Left lobe of liver (tissue), 2 donors: ENCODE measurements around the gene MEF2C. TPM values are rescaled to one million over a fixed set of nuclear protein-coding genes. Genes with fewer than 3 reads are reported as not detected.
"Not testable (repeated sequence)": the region's sequence is repeated elsewhere in the genome, so short reads cannot be mapped to it uniquely, and the experiment has no call there.

Source experiments
- ATAC-seq: fragments of 200-7000 bp; cut with Tn5 transposase; one replicate; pipeline ENCODE4 v1.9.1; 2020; ENCODE audit warnings: mild to moderate bottlenecking, moderate library complexity
- DNase-seq: peaks from one replicate; pipeline ENCODE4 v3.0.0-alpha.2; 2020; ENCODE audit warnings: low spot score
- total RNA-seq: library from RNA; stranded (reverse); gene quantifications from one replicate; pipeline ENCODE4 v1.2.1, GENCODE V29; 2021
- donor health status: DM: no; HTN: no; CAD: no; lungs with moderate emphysema.
- donor health status: DM: no; HTN: yes; CAD: no.

Gene MEF2C
- total RNA-seq, 1 donor from 2014 or later, result 5.1 TPM

DNA sequence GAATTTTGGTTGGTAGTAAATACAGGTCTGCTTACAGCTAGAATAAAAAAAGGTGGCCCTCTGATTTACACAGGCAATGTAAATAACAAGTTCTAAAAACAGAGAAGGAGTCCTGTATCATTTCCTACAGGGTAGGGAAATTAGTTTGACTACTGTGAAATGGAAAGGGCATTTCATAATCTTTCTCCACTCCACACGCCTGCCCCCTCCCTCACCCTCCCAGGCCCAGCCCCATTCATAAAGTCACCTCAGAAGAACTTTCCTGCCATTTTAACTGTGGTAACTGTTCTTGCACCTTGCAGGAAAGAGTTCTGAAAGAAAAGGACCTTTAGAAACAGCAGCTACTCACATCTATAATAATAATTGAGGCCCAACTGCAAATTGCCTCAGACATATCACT lies 69.7 kb downstream of the MEF2C start:
- no peak for ATAC-seq
- DNase-seq, result no peak

DNA sequence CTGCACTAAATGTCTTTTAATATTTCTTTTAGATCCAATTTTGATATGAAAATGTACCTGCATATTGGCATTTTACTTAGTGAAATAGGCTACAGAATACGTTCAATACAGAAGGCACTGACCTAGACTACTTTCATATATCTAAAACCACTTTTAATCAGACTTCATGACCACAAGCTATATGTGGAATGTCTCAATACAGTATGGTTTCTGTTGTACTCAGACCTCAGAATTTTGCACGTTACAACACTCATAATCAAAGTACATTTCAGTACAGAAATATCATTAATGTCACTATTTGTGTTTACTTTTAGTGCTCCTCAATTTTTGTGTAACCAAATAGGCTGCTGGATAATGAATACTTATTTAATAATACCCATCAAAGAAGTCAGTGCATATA lies 74.8 kb downstream of the MEF2C start:
- DNase-seq (no peak), ATAC-seq (no peak)

DNA sequence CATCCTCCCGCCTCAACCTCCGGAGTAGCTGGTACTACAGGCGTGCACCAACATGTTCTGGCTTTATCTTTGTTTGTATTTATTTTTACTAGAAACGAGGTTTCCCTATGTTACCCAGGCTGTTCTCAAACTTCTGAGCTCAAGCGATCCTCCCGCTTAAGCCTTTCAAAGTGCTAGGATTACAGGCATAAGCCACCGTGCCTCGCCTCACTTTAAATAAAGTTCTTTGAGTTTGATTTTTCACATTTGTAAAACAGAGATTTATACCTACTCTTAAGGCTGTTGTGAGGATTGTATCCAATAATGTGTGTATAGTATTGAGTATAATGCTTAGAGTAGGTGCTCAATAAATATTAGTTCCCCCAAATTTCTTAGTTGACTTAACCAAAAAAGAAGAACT lies 75.7 kb downstream of the MEF2C start:
- DNase-seq (no peak), ATAC-seq (no peak)

DNA sequence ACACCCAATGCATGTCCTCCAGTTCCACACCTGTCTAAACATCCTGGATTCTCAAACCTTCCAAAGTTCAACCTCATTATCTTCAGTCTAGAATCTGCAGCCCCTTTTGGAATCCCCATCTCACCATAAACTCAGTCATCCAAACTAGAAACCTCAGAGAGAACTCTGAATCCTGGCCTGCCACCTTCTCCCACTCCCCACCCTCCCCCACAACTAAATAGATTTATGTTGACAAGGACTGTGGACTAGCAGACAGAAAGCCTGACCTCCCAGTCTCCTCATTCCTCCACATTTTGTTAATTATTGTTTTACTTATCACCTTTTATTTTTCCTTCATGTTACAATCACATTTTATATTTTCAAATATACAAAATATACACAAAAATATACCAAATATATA lies 76.6 kb downstream of the MEF2C start:
- ATAC-seq (no peak), DNase-seq (no peak)

DNA sequence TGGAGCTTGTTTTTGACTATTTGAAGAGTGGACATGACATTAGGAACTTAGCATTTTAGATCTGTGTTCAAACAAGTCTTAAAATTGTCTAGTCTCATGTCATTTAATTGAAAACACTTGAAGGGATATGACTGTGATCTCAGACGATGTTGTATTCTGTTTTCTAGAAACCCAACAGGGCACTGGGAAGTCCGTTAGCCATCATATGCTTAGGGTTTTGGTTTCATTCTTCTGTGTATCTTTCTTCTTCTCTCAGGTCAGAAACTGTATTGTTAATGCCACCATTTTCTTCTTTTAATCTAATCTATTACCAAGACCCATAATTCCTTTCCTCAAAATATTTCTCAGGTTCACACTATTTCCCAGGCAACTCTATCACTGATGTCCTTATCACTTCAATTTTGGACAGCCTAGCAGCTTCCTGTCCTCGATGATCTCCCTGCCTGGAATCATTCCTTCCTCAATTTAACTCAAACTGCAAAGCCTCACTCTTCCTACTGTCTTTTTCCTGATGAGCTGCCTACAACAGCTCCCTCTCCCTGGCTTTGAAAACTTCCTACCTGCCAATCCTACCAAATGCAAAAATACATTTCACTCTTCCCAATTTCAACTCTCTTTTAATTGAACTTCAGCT lies 77.7 kb downstream of the MEF2C start:
- DNase-seq, result no peak
- peak; percentile 37 for ATAC-seq

DNA sequence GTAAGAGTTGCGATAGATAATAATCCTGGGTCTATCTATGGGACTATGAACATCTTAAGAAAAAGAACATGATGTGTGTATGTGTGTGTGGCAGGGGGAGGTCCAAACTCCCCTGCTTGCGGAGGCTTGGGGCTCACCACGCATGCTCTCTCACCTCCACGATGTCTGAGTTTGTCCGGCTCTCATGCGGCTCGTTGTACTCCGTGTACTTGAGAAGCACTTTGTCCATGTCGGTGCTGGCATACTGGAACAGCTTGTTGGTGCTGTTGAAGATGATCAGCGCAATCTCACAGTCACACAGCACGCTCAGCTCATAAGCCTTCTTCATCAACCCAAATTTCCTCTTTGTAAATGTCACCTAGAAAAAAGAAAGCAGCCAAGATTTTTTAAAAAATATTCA lies 78.5 kb downstream of the MEF2C start:
- DNase-seq, result no peak
- ATAC-seq, result no peak

GRCh38 chr5:88803309-88803708 lies 79.7 kb downstream of the MEF2C start:
- DNase-seq (no peak), ATAC-seq (no peak)

- ATAC-seq (no peak), DNase-seq (no peak)
Measured at GRCh38 chr5:88799938-88800535, 82.9 kb downstream of the MEF2C start.

GRCh38 chr5:88798933-88799332 lies 84.1 kb downstream of the MEF2C start:
- not testable (repeated sequence) for DNase-seq, ATAC-seq

- not testable (repeated sequence) for ATAC-seq, DNase-seq
Measured at GRCh38 chr5:88793797-88794196, 89.2 kb downstream of the MEF2C start.

GRCh38 chr5:88792144-88792840 lies 90.7 kb downstream of the MEF2C start:
- no peak for ATAC-seq
- DNase-seq, result no peak

GRCh38 chr5:88787856-88788255 lies 95.1 kb downstream of the MEF2C start:
- DNase-seq, result no peak

GRCh38 chr5:88786789-88787188 lies 96.2 kb downstream of the MEF2C start:
- no peak for ATAC-seq
- no peak for DNase-seq

More at GRCh38 chr5:88787856-88788255, 95.1 kb downstream of the MEF2C start:
- ATAC-seq, result no peak

DNA sequence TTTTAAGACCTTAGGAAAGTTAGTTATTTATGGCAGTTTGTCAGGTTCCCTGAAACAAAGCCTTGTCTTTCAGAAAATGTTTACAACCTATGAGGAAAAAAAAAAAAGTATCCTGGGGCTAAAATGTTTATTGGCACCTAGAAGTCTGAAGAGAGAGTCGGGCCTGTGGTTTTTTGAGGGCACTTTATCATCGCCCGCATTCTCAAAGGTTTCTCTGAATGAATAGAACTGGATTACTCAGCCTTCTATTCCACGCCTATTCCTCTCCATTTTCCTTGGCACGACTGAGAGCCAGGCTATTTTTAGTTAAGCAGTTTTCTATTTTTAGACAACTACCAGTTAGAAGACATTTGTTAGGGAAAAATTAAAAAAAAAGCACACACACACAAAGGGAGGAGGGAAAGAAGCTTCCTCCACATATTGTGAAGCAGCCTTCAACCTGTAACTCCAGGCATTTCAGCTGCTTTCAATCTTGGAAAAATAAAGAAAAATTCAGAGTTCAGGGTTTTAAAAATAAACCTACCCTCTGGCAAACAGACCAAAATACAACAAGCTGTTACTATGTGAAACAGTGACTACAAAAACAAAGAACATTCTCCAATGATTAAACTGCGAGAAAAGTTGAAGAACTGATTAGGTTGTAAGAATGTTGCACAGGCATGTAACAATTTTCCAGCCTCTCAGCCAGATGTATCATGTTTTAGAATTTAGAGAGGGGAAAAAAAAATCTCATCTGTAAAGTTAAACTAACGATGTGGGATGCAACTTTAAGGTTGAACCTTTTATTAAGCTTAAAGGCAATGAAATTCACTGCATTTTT lies 97.0 kb downstream of the MEF2C start:
- ATAC-seq (peak; percentile 49), DNase-seq (no peak)

DNA sequence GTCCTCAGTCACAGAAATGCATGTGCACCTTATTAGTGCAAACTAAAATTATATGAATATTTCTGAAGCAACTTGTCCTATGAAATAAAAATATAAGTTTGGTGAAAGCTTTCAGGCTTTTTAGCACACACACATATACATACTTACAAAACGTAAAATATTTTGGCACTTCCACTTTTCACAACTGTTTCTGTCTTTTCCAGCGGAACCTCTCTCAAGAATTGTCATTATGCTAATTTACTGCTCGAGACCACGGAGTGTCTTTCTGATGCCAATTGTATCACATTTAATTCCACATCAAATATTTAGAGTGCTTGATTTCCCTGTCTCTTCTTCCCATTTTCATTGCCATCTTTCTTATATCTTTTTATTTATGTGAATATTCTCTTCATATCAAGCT lies 100.4 kb downstream of the MEF2C start:
- ATAC-seq (no peak), DNase-seq (no peak)

- no peak for ATAC-seq
Measured at GRCh38 chr5:88780736-88781135, 102.2 kb downstream of the MEF2C start.

GRCh38 chr5:88778736-88779135 lies 104.2 kb downstream of the MEF2C start:
- ATAC-seq (no peak), DNase-seq (no peak)

More at GRCh38 chr5:88780736-88781135, 102.2 kb downstream of the MEF2C start:
- DNase-seq, result no peak

DNA sequence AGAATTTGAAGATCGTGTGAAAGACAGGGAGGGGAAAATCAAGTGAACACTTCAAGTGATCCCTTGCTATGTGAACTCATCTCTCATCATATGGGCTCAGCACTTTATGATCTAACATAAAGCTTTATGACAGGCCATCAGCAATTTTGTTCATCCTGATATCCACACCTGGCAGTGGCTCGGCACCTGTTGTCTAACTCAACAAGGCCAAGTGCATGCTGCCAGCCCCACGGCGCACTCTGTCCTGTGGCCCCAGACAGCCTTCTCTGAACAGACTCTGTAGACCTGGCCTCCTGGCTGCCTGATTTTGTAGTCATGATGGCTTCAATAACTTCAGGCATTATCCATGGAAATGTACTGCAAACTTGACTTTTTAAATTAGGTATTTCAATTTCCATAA lies 106.3 kb downstream of the MEF2C start:
- no peak for DNase-seq
- no peak for ATAC-seq

DNA sequence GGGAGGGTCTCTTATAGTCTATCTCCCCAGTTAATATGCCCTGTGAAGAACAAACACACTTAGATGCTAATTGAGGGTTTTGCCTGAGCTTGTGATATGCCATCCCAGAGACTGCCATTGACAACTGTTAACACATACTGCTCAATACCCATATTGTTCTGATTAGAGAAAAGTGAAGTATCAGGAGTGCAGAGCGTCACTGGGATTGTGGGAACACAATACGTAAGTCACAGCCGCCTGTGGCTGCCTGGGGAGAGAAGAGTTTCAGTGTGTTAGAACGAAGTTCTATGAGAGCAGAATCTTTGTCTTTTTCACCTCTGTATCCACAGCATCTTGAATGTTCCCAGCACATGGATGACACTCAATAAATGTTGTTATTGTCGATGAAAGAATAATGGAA lies 110.2 kb downstream of the MEF2C start:
- ATAC-seq, result no peak

DNA sequence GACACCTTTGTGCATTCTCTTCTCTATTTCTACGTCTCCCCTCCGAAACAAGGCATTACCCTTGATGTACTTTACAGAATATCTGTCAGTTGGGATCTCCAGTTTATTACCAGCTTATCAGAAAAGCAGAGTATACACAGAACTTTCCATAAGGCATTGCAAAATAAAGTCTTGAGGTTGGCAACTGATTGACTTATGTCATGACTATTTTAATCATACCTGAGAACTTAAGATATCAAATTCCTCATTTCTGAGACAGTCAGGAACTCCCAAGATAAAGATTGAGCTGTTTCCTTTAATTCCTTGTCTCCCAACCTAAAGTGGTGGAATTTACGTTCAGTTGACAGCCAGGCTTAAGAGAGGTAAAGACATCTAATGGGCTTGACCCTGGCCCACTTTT lies 110.9 kb downstream of the MEF2C start:
- no peak for ATAC-seq
- no peak for DNase-seq

More for the DNA sequence above, 110.2 kb downstream of the MEF2C start:
- DNase-seq, result no peak
